ENCODE measurements around the gene HLA-DPB1.
"Not testable (repeated sequence)": the region's sequence is repeated elsewhere in the genome, so short reads cannot be mapped to it uniquely, and the experiment has no call there.

The HLA-DPB1 gene

GRCh38 chr6:33075568-33076405 lies at the start of gene HLA-DPB1:
HLA-DPB1 (plus strand) TSS chr6:33075990; CDS start chr6:33076042, 52 bp downstream.
- DNase-seq (ENCODE audit: insufficient read length, low spot score) (peak; percentile 68), FAIRE-seq (peak; percentile 99)

GRCh38 chr6:33028220-33028849 lies 47.5 kb upstream of the HLA-DPB1 start:
- DNase-seq (ENCODE audit: insufficient read length, low spot score) (no peak), FAIRE-seq (no peak)

GRCh38 chr6:33029328-33030184 lies 46.2 kb upstream of the HLA-DPB1 start:
- FAIRE-seq (peak; percentile 99), DNase-seq (ENCODE audit: insufficient read length, low spot score) (no peak)

GRCh38 chr6:33030245-33030644 lies 45.5 kb upstream of the HLA-DPB1 start:
- FAIRE-seq = no peak

GRCh38 chr6:33034554-33034953 lies 41.2 kb upstream of the HLA-DPB1 start:
- DNase-seq (ENCODE audit: insufficient read length, low spot score) (no peak), FAIRE-seq (no peak)

More at GRCh38 chr6:33030245-33030644, 45.5 kb upstream of the HLA-DPB1 start:
- DNase-seq (ENCODE audit: insufficient read length, low spot score) = no peak

GRCh38 chr6:33036535-33036934 lies 39.3 kb upstream of the HLA-DPB1 start:
- FAIRE-seq (peak; percentile 70), DNase-seq (ENCODE audit: insufficient read length, low spot score) (no peak)

GRCh38 chr6:33040157-33040556 lies 35.6 kb upstream of the HLA-DPB1 start:
- FAIRE-seq = peak; percentile 84
- DNase-seq (ENCODE audit: insufficient read length, low spot score) = no peak

- FAIRE-seq = peak; percentile 18
- no peak for DNase-seq (ENCODE audit: insufficient read length, low spot score)
Observed at GRCh38 chr6:33049323-33050013, 26.3 kb upstream of the HLA-DPB1 start.

- no peak for DNase-seq (ENCODE audit: insufficient read length, low spot score)
- no peak for FAIRE-seq
Observed at GRCh38 chr6:33050014-33050810, 25.6 kb upstream of the HLA-DPB1 start.

- FAIRE-seq (no peak), DNase-seq (ENCODE audit: insufficient read length, low spot score) (no peak)
Observed at GRCh38 chr6:33052627-33053026, 23.2 kb upstream of the HLA-DPB1 start.

- no peak for FAIRE-seq
- DNase-seq (ENCODE audit: insufficient read length, low spot score) = no peak
Observed at GRCh38 chr6:33053230-33053629, 22.6 kb upstream of the HLA-DPB1 start.

GRCh38 chr6:33057222-33058150 lies 18.3 kb upstream of the HLA-DPB1 start:
- DNase-seq (ENCODE audit: insufficient read length, low spot score) (no peak), FAIRE-seq (peak; percentile 68)

GRCh38 chr6:33061987-33062386 lies 13.8 kb upstream of the HLA-DPB1 start:
- DNase-seq (ENCODE audit: insufficient read length, low spot score) (no peak), FAIRE-seq (peak; percentile 92)

- not testable (repeated sequence) for DNase-seq (ENCODE audit: insufficient read length, low spot score); FAIRE-seq
Observed at GRCh38 chr6:33063435-33063834, 12.4 kb upstream of the HLA-DPB1 start.

GRCh38 chr6:33064723-33065122 lies 11.1 kb upstream of the HLA-DPB1 start:
- DNase-seq (ENCODE audit: insufficient read length, low spot score) (no peak), FAIRE-seq (no peak)

GRCh38 chr6:33065312-33065711 lies 10.5 kb upstream of the HLA-DPB1 start:
- no peak for FAIRE-seq
- DNase-seq (ENCODE audit: insufficient read length, low spot score) = no peak

- DNase-seq (ENCODE audit: insufficient read length, low spot score) (no peak), FAIRE-seq (peak; percentile 33)
Observed at GRCh38 chr6:33066917-33067521, 8.8 kb upstream of the HLA-DPB1 start.

Data from GM19239 (cell line).